ENCODE data around the gene BARX1.

DNA sequence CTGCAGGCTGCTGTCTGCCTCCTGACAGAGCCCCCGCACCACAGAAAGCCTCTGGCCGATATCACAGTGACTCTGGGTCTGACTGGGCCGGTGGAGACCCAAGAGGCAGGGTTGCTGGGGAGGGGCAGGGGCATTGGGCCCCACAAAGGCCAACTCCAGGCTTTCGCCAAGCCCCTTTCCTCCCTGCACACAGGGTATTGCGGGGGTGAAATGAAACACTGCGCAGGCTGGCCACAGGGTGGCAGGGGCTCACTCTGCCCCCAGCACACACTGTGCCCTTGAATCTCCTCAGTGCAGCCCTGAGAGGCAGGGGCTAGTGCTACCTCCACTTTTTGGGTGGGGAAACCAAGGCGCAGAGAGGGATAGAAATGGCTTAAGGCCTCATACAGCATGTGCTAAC lies 44.6 kb downstream of the BARX1 start:
- no peak for TF ChIP-seq RARB (CRISPR knock-in tag; IDR thresholded peaks at IDR 0.05)
- TF ChIP-seq ZNF8 (CRISPR knock-in tag; IDR thresholded peaks at IDR 0.05): no peak
- no peak for TF ChIP-seq GLIS3 (CRISPR knock-in tag; IDR thresholded peaks at IDR 0.05)
- TF ChIP-seq ZFP30 (CRISPR knock-in tag; IDR thresholded peaks at IDR 0.05): no peak
- TF ChIP-seq, protein P1, sequence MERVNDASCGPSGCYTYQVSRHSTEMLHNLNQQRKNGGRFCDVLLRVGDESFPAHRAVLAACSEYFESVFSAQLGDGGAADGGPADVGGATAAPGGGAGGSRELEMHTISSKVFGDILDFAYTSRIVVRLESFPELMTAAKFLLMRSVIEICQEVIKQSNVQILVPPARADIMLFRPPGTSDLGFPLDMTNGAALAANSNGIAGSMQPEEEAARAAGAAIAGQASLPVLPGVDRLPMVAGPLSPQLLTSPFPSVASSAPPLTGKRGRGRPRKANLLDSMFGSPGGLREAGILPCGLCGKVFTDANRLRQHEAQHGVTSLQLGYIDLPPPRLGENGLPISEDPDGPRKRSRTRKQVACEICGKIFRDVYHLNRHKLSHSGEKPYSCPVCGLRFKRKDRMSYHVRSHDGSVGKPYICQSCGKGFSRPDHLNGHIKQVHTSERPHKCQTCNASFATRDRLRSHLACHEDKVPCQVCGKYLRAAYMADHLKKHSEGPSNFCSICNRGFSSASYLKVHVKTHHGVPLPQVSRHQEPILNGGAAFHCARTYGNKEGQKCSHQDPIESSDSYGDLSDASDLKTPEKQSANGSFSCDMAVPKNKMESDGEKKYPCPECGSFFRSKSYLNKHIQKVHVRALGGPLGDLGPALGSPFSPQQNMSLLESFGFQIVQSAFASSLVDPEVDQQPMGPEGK (CRISPR knock-in tag; IDR thresholded peaks at IDR 0.05; ENCODE audit: borderline replicate concordance): no peak
- no peak for TF ChIP-seq SNAI2 (CRISPR knock-in tag; IDR thresholded peaks at IDR 0.05)
- TF ChIP-seq, protein P2, sequence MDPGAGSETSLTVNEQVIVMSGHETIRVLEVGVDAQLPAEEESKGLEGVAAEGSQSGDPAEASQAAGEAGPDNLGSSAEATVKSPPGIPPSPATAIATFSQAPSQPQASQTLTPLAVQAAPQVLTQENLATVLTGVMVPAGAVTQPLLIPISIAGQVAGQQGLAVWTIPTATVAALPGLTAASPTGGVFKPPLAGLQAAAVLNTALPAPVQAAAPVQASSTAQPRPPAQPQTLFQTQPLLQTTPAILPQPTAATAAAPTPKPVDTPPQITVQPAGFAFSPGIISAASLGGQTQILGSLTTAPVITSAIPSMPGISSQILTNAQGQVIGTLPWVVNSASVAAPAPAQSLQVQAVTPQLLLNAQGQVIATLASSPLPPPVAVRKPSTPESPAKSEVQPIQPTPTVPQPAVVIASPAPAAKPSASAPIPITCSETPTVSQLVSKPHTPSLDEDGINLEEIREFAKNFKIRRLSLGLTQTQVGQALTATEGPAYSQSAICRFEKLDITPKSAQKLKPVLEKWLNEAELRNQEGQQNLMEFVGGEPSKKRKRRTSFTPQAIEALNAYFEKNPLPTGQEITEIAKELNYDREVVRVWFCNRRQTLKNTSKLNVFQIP (CRISPR knock-in tag; IDR thresholded peaks at IDR 0.05; ENCODE audit: borderline replicate concordance, low read depth): no peak
- TF ChIP-seq, protein P3, sequence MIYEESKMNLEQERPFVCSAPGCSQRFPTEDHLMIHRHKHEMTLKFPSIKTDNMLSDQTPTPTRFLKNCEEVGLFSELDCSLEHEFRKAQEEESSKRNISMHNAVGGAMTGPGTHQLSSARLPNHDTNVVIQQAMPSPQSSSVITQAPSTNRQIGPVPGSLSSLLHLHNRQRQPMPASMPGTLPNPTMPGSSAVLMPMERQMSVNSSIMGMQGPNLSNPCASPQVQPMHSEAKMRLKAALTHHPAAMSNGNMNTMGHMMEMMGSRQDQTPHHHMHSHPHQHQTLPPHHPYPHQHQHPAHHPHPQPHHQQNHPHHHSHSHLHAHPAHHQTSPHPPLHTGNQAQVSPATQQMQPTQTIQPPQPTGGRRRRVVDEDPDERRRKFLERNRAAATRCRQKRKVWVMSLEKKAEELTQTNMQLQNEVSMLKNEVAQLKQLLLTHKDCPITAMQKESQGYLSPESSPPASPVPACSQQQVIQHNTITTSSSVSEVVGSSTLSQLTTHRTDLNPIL (CRISPR knock-in tag; IDR thresholded peaks at IDR 0.05; ENCODE audit: low read depth): no peak
- TF ChIP-seq ISL1 (CRISPR knock-in tag; IDR thresholded peaks at IDR 0.05): no peak
- no peak for TF ChIP-seq PPARA (CRISPR knock-in tag; IDR thresholded peaks at IDR 0.05; ENCODE audit: borderline replicate concordance)
- TF ChIP-seq ARNTL (CRISPR knock-in tag; IDR thresholded peaks at IDR 0.05; ENCODE audit: borderline replicate concordance, low read depth): no peak
- TF ChIP-seq ZNF565 (CRISPR knock-in tag; conservative IDR thresholded peaks at IDR 0.05; ENCODE audit: low read depth): no peak
